T-cell (primary cell): ENCODE measurements around the gene VAV2. TPM values are rescaled to one million over a fixed set of nuclear protein-coding genes. Genes with fewer than 3 reads are reported as not detected.

Experiments used
- ATAC-seq, 4 experiments: fragments of 200-7000 bp in 3 of 4; fragments of 150-1000 bp in 1 of 4; cut with Tn5 transposase; replicated peaks in 1 of 4; 1 replicate in 3 of 4; 2 replicates in 1 of 4; pipeline ENCODE4 v1.10.0; 2021; ENCODE audit warnings: moderate library complexity in 3 of 4, mild to moderate bottlenecking in 2 of 4, moderate number of reproducible peaks in 1 of 4
- CTCF ChIA-PET, 2 donors: fragments of 300-600 bp; sonication (Branson Sonifier 250); formaldehyde crosslinking; loops; one replicate each; lab custom pipeline; 2022; ENCODE audit warnings: antibody characterized with exemption in 2 of 2; lab: Charles Lee
- POLR2A ChIA-PET, 2 donors: fragments of 300-600 bp; sonication (Branson Sonifier 250); formaldehyde crosslinking; loops; one replicate each; lab custom pipeline; 2022; ENCODE audit warnings: antibody characterized with exemption in 2 of 2; lab: Charles Lee
- DNase-seq, 35 experiments: peaks; one replicate each; pipeline versions ENCODE4 v3.0.0 to v3.0.0-alpha.2; 2013 to 2023
- H3K27ac ChIP-seq: one replicate; pipeline ENCODE4 v1.5.1; 2013; ENCODE audit warnings: low read length
- H3K27me3 ChIP-seq, 2 experiments: replicated peaks in 1 of 2; 1 replicate in 1 of 2; 2 replicates in 1 of 2; pipeline versions ENCODE4 v1.6.1 to v1.7.0; 2013; ENCODE audit warnings: low read length in 1 of 2, mixed read lengths in 1 of 2; ENCODE audit not compliant: control insufficient read depth in 2 of 2, insufficient read depth in 2 of 2; ENCODE audit errors: extremely low read depth in 1 of 2
- H3K36me3 ChIP-seq, 2 donors: 1 replicate in 1 of 2; 2 replicates in 1 of 2; pipeline versions ENCODE4 v1.6.1 to v1.7.0; 2013; ENCODE audit warnings: low read length in 1 of 2; ENCODE audit not compliant: control insufficient read depth in 2 of 2, insufficient read depth in 1 of 2; ENCODE audit errors: extremely low read depth in 1 of 2
- H3K4me1 ChIP-seq, 2 experiments: 1 replicate in 1 of 2; 2 replicates in 1 of 2; pipeline versions ENCODE4 v1.6.1 to v1.7.0; 2013; ENCODE audit warnings: low read length in 2 of 2, mixed read lengths in 1 of 2; ENCODE audit not compliant: insufficient read depth in 2 of 2, control insufficient read depth in 1 of 2; ENCODE audit errors: extremely low read depth in 1 of 2
- H3K4me3 ChIP-seq, 2 donors: 1 replicate in 1 of 2; 2 replicates in 1 of 2; pipeline versions ENCODE4 v1.5.1 to v1.7.0; 2013; ENCODE audit warnings: mild to moderate bottlenecking in 2 of 2, low read length in 1 of 2, moderate library complexity in 1 of 2; ENCODE audit not compliant: control insufficient read depth in 1 of 2; ENCODE audit errors: extremely low read depth in 1 of 2
- H3K9me3 ChIP-seq: 2 replicates; pipeline ENCODE4 v1.7.0; 2013
- H3K27ac Mint-ChIP-seq, 2 donors: one replicate each; pipeline ENCODE4 v1.8.0; 2020 to 2021; ENCODE audit warnings: mild to moderate bottlenecking in 2 of 2, mixed read lengths in 2 of 2
- H3K27me3 Mint-ChIP-seq, 2 donors: one replicate each; pipeline ENCODE4 v1.8.0; 2021 to 2022; ENCODE audit warnings: mixed read lengths in 2 of 2
- H3K36me3 Mint-ChIP-seq: one replicate; pipeline ENCODE4 v1.8.0; 2021; ENCODE audit warnings: mixed read lengths
- H3K4me1 Mint-ChIP-seq, 3 donors: one replicate each; pipeline ENCODE4 v1.8.0; 2020 to 2022; ENCODE audit warnings: mixed read lengths in 3 of 3, mild to moderate bottlenecking in 1 of 3
- H3K4me3 Mint-ChIP-seq, 3 donors: one replicate each; pipeline ENCODE4 v1.8.0; 2020 to 2022; ENCODE audit warnings: mild to moderate bottlenecking in 3 of 3, mixed read lengths in 3 of 3, moderate library complexity in 3 of 3
- H3K9me3 Mint-ChIP-seq, 3 donors: one replicate each; pipeline ENCODE4 v1.8.0; 2020 to 2022; ENCODE audit warnings: mixed read lengths in 3 of 3
- WGBS: methylation state at CpG from one replicate; pipeline ENCODE4 v1.1.5; 2013; ENCODE audit warnings: missing lambda C conversion rate; ENCODE audit not compliant: insufficient coverage; 5-methylcytosine and 5-hydroxymethylcytosine counted together
- total RNA-seq, 35 experiments: library from RNA in 6 of 35; stranded (reverse) in 6 of 35; fragments of 120-200 nt in 1 of 35; gene quantifications; one replicate each; pipeline versions ENCODE4 v1.2.1 to v1.2.4 and lab custom pipeline; 2013 to 2026

The VAV2 gene
- total RNA-seq, 5 donors from 2014 or later (not counting 1 experiment from before 2014, with no cell fraction given), result 1.2 to 7.5 (median 4.9) TPM

- peaks cover 0 to 3% (median under 1%) of the 10 kb centered on the region in 3 donors for H3K4me1 Mint-ChIP-seq
- H3K27ac ChIP-seq, result no peak overlapping the region
- peaks cover 0 to 4% of the 10 kb centered on the region in 2 experiments for H3K4me1 ChIP-seq
- DNase-seq, result no peak
- H3K9me3 ChIP-seq, result no peaks in the 10 kb centered on the region
- POLR2A ChIA-PET, result no interaction called here
- CTCF ChIA-PET, result no interaction called here
- no peaks in the 10 kb centered on the region for H3K36me3 ChIP-seq
- H3K4me3 Mint-ChIP-seq, result no peak overlapping the region
- H3K36me3 Mint-ChIP-seq, result no peaks in the 10 kb centered on the region
- ATAC-seq, result no peak
- H3K9me3 Mint-ChIP-seq, result no peaks in the 10 kb centered on the region
- peaks cover 0 to 6% of the 10 kb centered on the region in 2 experiments for H3K27me3 ChIP-seq
- no peak overlapping the region for H3K4me3 ChIP-seq
- H3K27me3 Mint-ChIP-seq, result no peaks in the 10 kb centered on the region
- 88% methylated on average over 22 of the region's 30 CpGs for whole genome bisulfite sequencing
- no peak overlapping the region for H3K27ac Mint-ChIP-seq
Observed at GRCh38 chr9:133731876-133732638, 260.1 kb downstream of the VAV2 start.

DNA sequence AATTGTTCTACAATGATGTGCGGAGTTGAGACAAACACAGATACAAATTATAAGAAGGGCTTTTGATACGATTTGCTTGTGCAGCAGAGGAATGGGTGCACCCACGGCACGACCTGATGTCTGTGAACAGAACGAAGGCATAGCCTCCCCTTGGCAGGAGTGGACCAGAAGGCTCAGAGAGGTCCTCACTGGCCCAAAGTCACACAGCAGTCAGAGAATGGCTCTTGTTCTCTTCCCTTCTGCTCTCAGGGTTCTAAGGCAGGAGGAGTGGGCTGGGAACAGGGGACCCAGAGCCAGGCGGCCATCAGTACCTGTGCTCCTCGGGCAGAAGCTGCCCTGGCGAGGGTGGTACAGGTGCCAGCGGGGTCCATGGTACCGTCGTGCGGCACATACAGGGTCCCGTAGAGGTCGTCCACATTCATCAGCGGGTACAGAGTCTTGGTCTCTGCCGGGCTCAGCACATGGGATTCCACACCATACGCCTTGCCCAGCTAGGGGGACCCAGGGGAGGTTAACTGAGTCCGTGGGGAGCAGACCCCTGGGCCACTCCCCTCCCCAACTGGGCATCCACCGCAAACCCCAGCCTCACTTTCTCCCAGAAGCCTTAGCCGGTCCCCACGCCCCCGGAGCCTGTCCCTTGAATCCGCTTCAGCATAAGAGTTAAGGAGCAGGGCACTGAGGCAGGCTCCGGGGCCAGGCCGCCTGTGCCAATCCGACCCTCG lies 261.0 kb downstream of the VAV2 start:
- Mint-ChIP-seq H3K9me3 (no peaks in the 10 kb centered on the region), H3K36me3 (no peaks in the 10 kb centered on the region), H3K4me1 (peaks cover 7 to 10% (median 9%) of the 10 kb centered on the region in 3 donors), H3K27me3 (peaks cover 2 to 6% of the 10 kb centered on the region in 2 donors), H3K4me3 (no peak overlapping the region), H3K27ac (no peak overlapping the region)
- peaks cover 0 to 13% of the 10 kb centered on the region in 2 experiments for H3K27me3 ChIP-seq
- H3K27ac ChIP-seq, result no peak overlapping the region
- CTCF ChIA-PET, result no interaction called here
- peak in 1 of 35 experiments; percentile 20 for DNase-seq
- peaks cover 5 to 12% of the 10 kb centered on the region in 2 experiments for H3K4me1 ChIP-seq
- POLR2A ChIA-PET, result no interaction called here
- H3K4me3 ChIP-seq, result no peak overlapping the region
- ATAC-seq, result no peak
- 93% methylated on average over 19 of the region's 27 CpGs for WGBS
- H3K9me3 ChIP-seq, result no peaks in the 10 kb centered on the region
- H3K36me3 ChIP-seq, result no peaks in the 10 kb centered on the region

GRCh38 chr9:133729617-133730281 lies 262.4 kb downstream of the VAV2 start:
- ATAC-seq (no peak), DNase-seq (peak in 1 of 35 experiments; percentile 22)
- Histone ChIP-seq H3K27ac (no peak overlapping the region), H3K36me3 (no peaks in the 10 kb centered on the region), H3K9me3 (no peaks in the 10 kb centered on the region), H3K4me3 (no peak overlapping the region), H3K27me3 (peaks cover 0 to 13% of the 10 kb centered on the region in 2 experiments), H3K4me1 (peaks cover 5 to 12% of the 10 kb centered on the region in 2 experiments)
- Mint-ChIP-seq H3K27ac (no peak overlapping the region), H3K27me3 (peaks cover 2 to 6% of the 10 kb centered on the region in 2 donors), H3K4me3 (no peak overlapping the region), H3K9me3 (no peaks in the 10 kb centered on the region), H3K4me1 (peaks cover 7 to 9% (median 9%) of the 10 kb centered on the region in 3 donors), H3K36me3 (no peaks in the 10 kb centered on the region)
- CTCF ChIA-PET, result no interaction called here
- POLR2A ChIA-PET, result no interaction called here
- 90% methylated on average over 18 of the region's 19 CpGs for WGBS

DNA sequence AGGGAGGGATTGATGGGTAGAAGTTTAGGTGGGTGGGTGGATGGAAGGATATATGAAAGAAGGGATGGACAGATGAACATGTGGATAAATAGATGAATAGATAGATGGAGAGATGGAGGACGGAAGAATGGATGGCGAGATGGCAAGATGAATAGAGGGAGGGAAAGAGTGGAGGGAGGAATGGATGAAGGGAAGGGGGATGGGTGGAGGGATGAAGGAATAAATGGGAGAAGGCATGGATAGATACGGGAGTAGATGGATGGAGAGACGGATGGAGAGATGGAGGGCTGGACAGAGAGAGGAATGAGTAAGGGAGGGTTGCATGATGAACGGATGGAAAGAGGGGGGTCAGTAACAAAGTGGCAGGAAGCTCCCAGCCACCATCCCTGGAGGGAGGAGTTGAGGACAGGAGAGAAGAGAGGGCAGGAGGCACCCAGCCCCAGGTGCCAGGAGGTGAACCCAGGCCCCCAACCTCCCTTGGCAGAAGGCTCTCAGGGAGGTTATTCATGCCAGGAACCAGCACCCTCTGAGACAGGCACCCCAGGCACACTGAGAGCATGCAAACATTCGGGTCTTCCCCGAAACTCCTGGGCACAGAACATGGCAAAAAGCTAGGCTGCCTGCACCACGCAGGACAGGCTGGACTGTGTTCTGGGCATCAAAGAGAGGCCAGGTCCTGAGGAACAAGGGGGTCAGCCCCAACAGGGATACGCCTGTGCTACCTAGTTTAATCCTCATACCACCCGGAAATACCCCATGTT lies 263.1 kb downstream of the VAV2 start:
- Histone ChIP-seq H3K27ac (no peak overlapping the region), H3K27me3 (peaks cover 0 to 13% of the 10 kb centered on the region in 2 experiments), H3K4me1 (peaks cover 5 to 12% of the 10 kb centered on the region in 2 experiments), H3K36me3 (no peaks in the 10 kb centered on the region), H3K4me3 (no peak overlapping the region), H3K9me3 (no peaks in the 10 kb centered on the region)
- ChIA-PET POLR2A (no interaction called here), CTCF (interaction anchor here in 1 of 2 donors (0.6 kb wide), 1 partner anchor 1870 kb away, joined by 3 read pairs; no protein-coding TSS in a partner anchor)
- Mint-ChIP-seq H3K4me1 (peaks cover 7 to 9% (median 9%) of the 10 kb centered on the region in 3 donors), H3K36me3 (no peaks in the 10 kb centered on the region), H3K9me3 (no peaks in the 10 kb centered on the region), H3K27ac (no peak overlapping the region), H3K27me3 (peaks cover 2 to 6% of the 10 kb centered on the region in 2 donors), H3K4me3 (no peak overlapping the region)
- WGBS, result 74% methylated on average over 8 of the region's 10 CpGs
- no peak for ATAC-seq
- DNase-seq, result peak in 1 of 35 experiments; percentile 10

DNA sequence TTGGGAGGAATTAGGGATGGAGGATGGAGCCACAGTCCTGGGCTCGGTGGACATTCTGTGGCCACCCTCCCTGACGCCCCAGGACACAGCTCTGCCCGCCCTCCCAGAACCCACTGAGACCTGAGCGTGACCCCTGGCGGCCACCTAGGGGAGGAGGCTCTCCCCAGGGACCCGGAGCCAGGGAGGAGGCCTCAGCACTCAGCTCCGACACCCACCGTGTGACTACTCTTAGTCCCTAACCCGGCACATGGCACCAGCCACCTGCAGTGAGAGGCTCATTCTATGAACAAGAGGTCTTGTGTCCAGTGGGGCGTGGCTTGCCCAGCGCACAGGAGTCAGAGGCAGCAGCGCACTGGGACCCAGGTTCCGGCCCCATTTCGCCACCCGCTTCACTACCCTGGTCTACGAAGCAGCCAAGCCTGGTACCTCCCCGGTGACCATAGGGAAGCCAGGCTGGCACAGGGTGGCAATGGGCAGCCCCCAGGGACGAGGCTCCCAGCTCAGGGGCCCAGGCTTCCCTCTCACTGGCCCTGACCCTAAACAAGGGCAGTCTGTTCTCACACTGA lies 264.2 kb downstream of the VAV2 start:
- DNase-seq, result peak in 2 of 35 experiments; percentile 1 to 9
- Histone ChIP-seq H3K9me3 (no peaks in the 10 kb centered on the region), H3K4me3 (no peak overlapping the region), H3K27me3 (peaks cover 0 to 13% of the 10 kb centered on the region in 2 experiments), H3K27ac (no peak overlapping the region), H3K4me1 (peaks cover 5 to 12% of the 10 kb centered on the region in 2 experiments), H3K36me3 (no peaks in the 10 kb centered on the region)
- peaks cover 2 to 6% of the 10 kb centered on the region in 2 donors for H3K27me3 Mint-ChIP-seq
- no peaks in the 10 kb centered on the region for H3K36me3 Mint-ChIP-seq
- ATAC-seq, result no peak
- H3K27ac Mint-ChIP-seq, result no peak overlapping the region
- CTCF ChIA-PET, result no interaction called here
- no peaks in the 10 kb centered on the region for H3K9me3 Mint-ChIP-seq
- H3K4me1 Mint-ChIP-seq, result peaks cover 7 to 9% (median 9%) of the 10 kb centered on the region in 3 donors
- POLR2A ChIA-PET, result no interaction called here
- no peak overlapping the region for H3K4me3 Mint-ChIP-seq
- 87% methylated on average over 16 of the region's 18 CpGs for WGBS
